ENCODE measurements around the gene OR2AJ1. TPM values are rescaled to one million over a fixed set of nuclear protein-coding genes. Genes with fewer than 3 reads are reported as not detected.

Gene OR2AJ1
- total RNA-seq, 5 donors from 2014 or later (not counting 1 experiment from before 2014, with no cell fraction given): not detected

GRCh38 chr1:247905181-247905580, 19.5 kb upstream of the OR2AJ1 start:
- no peak for ATAC-seq (replicated peaks in 1 of 4)
- 95% methylated on average over 8 of the region's 13 CpGs for WGBS (ENCODE audit: insufficient coverage)

DNA sequence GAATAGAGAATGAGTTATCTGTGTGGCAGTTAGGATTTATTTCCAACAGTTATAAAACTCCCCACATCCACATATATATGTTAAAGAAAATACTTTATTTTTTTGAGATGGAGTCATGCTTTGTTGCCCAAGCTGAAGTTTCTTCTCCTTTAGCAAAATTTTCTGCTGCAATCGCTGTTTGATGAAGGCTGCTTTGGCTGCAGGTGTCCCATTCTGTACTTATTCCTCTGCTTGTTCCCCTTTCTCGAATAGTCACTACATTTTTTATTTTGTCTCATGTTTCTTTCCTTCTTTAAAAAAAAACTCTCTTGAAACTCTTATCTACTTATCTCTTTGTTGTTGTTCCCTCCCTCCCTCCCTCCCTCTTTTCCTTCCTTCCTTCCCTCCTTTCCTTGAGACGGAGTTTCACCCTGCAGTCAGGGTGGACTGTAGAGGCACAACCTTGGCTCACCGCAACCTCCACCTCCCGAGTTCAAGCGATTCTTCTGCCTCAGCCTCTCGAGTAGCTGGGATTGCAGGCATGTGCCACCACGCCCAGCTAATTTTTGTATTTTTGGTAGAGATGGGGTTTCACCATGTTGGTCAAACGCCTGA, 18.7 kb upstream of the OR2AJ1 start:
- Mint-ChIP-seq H3K4me3 (peak overlapping the region; percentile 77 to 90 (median 80)), H3K27ac (peak overlapping the region; percentile 56 to 84), H3K9me3 (peaks cover 4 to 11% (median 9%) of the 10 kb centered on the region in 3 donors), H3K4me1 (peaks cover 14 to 36% (median 15%) of the 10 kb centered on the region in 3 donors), H3K27me3 (no peaks in the 10 kb centered on the region), H3K36me3 (no peaks in the 10 kb centered on the region)
- no peaks in the 10 kb centered on the region for H3K9me3 ChIP-seq
- H3K27ac ChIP-seq (ENCODE audit: low read length): no peak overlapping the region
- 25% methylated on average over 2 of the region's 9 CpGs for WGBS (ENCODE audit: insufficient coverage)
- ATAC-seq (replicated peaks in 1 of 4) (peak in 2 of 4 experiments; percentile 16 to 39), DNase-seq (no peak)
- peak overlapping the region; percentile 38 to 54 for H3K4me3 ChIP-seq (ENCODE audit: control insufficient read depth in 1 of 2, extremely low read depth in 1 of 2, low read length in 1 of 2)
- H3K36me3 ChIP-seq (ENCODE audit: control insufficient read depth in 2 of 2, extremely low read depth in 1 of 2, insufficient read depth in 1 of 2, low read length in 1 of 2): no peaks in the 10 kb centered on the region
- CTCF ChIA-PET: no interaction called here
- POLR2A ChIA-PET: interaction anchor here in 1 of 2 donors (0.5 to 0.6 kb wide), 2 partner anchors 32 to 919 kb away, joined by 3 to 7 read pairs; partner anchors contain the start of gene SH3BP5L
- peaks cover 0 to 3% of the 10 kb centered on the region in 2 experiments for H3K4me1 ChIP-seq (ENCODE audit: control insufficient read depth in 1 of 2, extremely low read depth in 1 of 2, insufficient read depth in 2 of 2, low read length in 2 of 2)
- no peaks in the 10 kb centered on the region for H3K27me3 ChIP-seq (replicated peaks in 1 of 2; ENCODE audit: control insufficient read depth in 2 of 2, extremely low read depth in 1 of 2, insufficient read depth in 2 of 2, low read length in 1 of 2)

More at GRCh38 chr1:247905181-247905580, 19.5 kb upstream of the OR2AJ1 start:
- Histone ChIP-seq H3K36me3 (ENCODE audit: control insufficient read depth in 2 of 2, extremely low read depth in 1 of 2, insufficient read depth in 1 of 2, low read length in 1 of 2) (no peaks in the 10 kb centered on the region), H3K27me3 (replicated peaks in 1 of 2; ENCODE audit: control insufficient read depth in 2 of 2, extremely low read depth in 1 of 2, insufficient read depth in 2 of 2, low read length in 1 of 2) (no peaks in the 10 kb centered on the region), H3K27ac (ENCODE audit: low read length) (no peak overlapping the region), H3K4me3 (ENCODE audit: control insufficient read depth in 1 of 2, extremely low read depth in 1 of 2, low read length in 1 of 2) (peak overlapping the region in 1 of 2 donors; percentile 10), H3K9me3 (no peaks in the 10 kb centered on the region), H3K4me1 (ENCODE audit: control insufficient read depth in 1 of 2, extremely low read depth in 1 of 2, insufficient read depth in 2 of 2, low read length in 2 of 2) (peaks cover 0 to 3% of the 10 kb centered on the region in 2 experiments)
- POLR2A ChIA-PET: no interaction called here
- Mint-ChIP-seq H3K27ac (peak overlapping the region in 1 of 2 donors; percentile 11), H3K27me3 (no peaks in the 10 kb centered on the region), H3K4me3 (no peak overlapping the region), H3K36me3 (no peaks in the 10 kb centered on the region), H3K4me1 (peaks cover 14 to 36% (median 15%) of the 10 kb centered on the region in 3 donors), H3K9me3 (peaks cover 4 to 11% (median 9%) of the 10 kb centered on the region in 3 donors)
- DNase-seq: no peak
- CTCF ChIA-PET: no interaction called here

DNA sequence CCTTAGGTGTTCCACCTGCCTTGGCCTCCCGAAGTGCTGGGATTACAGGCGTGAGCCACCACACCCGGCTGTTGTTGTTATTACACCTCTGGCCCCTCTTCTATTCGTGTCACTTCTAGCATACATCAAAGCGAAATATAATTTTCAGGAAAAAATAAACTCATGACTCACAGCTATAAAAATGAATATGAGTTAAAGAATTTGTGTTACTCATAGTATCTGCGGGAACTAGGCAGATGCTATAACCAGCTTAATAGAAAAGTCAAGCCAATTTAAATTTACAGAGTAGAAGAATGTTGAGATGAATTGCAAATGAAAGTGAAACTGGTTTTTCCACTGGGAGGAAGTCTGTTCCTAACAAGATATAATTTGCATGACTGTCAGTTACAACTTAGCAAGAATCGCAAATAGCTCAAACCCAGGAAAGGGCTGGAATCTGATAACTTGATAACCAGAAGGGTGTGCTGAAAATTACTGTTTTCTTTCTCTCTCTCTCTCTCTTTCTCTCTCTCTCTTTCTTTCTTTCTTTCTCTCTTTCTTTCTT, 18.1 kb upstream of the OR2AJ1 start:
- peak in 2 of 35 experiments; percentile 3 to 42 for DNase-seq
- H3K4me1 ChIP-seq (ENCODE audit: control insufficient read depth in 1 of 2, extremely low read depth in 1 of 2, insufficient read depth in 2 of 2, low read length in 2 of 2): peaks cover 0 to 3% of the 10 kb centered on the region in 2 experiments
- peaks cover 4 to 11% (median 9%) of the 10 kb centered on the region in 3 donors for H3K9me3 Mint-ChIP-seq
- H3K9me3 ChIP-seq: no peaks in the 10 kb centered on the region
- H3K4me3 ChIP-seq (ENCODE audit: control insufficient read depth in 1 of 2, extremely low read depth in 1 of 2, low read length in 1 of 2): peak overlapping the region; percentile 38 to 54
- ATAC-seq (replicated peaks in 1 of 4): peak; percentile 36 to 62 (median 45)
- H3K4me1 Mint-ChIP-seq: peaks cover 14 to 36% (median 15%) of the 10 kb centered on the region in 3 donors
- POLR2A ChIA-PET: interaction anchor here in 1 of 2 donors (0.5 to 0.6 kb wide), 2 partner anchors 31 to 919 kb away, joined by 3 to 7 read pairs; partner anchors contain the start of gene SH3BP5L
- CTCF ChIA-PET: no interaction called here
- WGBS (ENCODE audit: insufficient coverage): no CpG with 5 or more reads among the region's 7 CpGs
- H3K36me3 Mint-ChIP-seq: no peaks in the 10 kb centered on the region
- peak overlapping the region; percentile 77 to 90 (median 80) for H3K4me3 Mint-ChIP-seq
- no peaks in the 10 kb centered on the region for H3K27me3 Mint-ChIP-seq
- H3K36me3 ChIP-seq (ENCODE audit: control insufficient read depth in 2 of 2, extremely low read depth in 1 of 2, insufficient read depth in 1 of 2, low read length in 1 of 2): no peaks in the 10 kb centered on the region
- H3K27me3 ChIP-seq (replicated peaks in 1 of 2; ENCODE audit: control insufficient read depth in 2 of 2, extremely low read depth in 1 of 2, insufficient read depth in 2 of 2, low read length in 1 of 2): no peaks in the 10 kb centered on the region
- no peak overlapping the region for H3K27ac ChIP-seq (ENCODE audit: low read length)
- H3K27ac Mint-ChIP-seq: peak overlapping the region; percentile 56 to 84

DNA sequence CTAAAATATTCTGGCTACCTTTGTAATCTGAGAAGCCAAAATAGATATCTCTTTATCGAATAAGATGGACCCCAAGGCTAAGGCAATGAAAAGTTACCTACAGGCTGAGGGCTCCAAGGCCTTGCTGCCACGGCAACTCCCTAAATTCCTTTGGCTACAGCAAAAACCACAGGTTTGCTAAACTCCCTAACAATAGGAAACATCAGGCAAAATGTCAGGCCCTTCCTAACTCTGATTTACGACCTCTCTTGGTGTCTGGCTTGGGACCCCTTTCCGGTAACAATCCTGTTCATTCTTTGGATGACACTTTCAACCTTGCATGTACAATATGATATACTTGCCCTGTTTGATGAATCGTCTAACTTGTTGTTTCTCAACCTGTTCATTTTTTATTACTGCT, 15.9 kb upstream of the OR2AJ1 start:
- ATAC-seq (replicated peaks in 1 of 4) (no peak), DNase-seq (no peak)
- WGBS (ENCODE audit: insufficient coverage): 86% methylated on average over 4 of the region's 5 CpGs
- CTCF ChIA-PET: no interaction called here
- no peaks in the 10 kb centered on the region for H3K9me3 ChIP-seq
- POLR2A ChIA-PET: no interaction called here
- H3K36me3 ChIP-seq (ENCODE audit: control insufficient read depth in 2 of 2, extremely low read depth in 1 of 2, insufficient read depth in 1 of 2, low read length in 1 of 2): no peaks in the 10 kb centered on the region
- Mint-ChIP-seq H3K4me1 (peaks cover 14 to 36% (median 15%) of the 10 kb centered on the region in 3 donors), H3K27me3 (no peaks in the 10 kb centered on the region), H3K9me3 (peaks cover 4 to 11% (median 9%) of the 10 kb centered on the region in 3 donors), H3K4me3 (no peak overlapping the region), H3K36me3 (no peaks in the 10 kb centered on the region), H3K27ac (no peak overlapping the region)
- peaks cover 0 to 3% of the 10 kb centered on the region in 2 experiments for H3K4me1 ChIP-seq (ENCODE audit: control insufficient read depth in 1 of 2, extremely low read depth in 1 of 2, insufficient read depth in 2 of 2, low read length in 2 of 2)
- no peak overlapping the region for H3K4me3 ChIP-seq (ENCODE audit: control insufficient read depth in 1 of 2, extremely low read depth in 1 of 2, low read length in 1 of 2)
- no peak overlapping the region for H3K27ac ChIP-seq (ENCODE audit: low read length)
- no peaks in the 10 kb centered on the region for H3K27me3 ChIP-seq (replicated peaks in 1 of 2; ENCODE audit: control insufficient read depth in 2 of 2, extremely low read depth in 1 of 2, insufficient read depth in 2 of 2, low read length in 1 of 2)

GRCh38 chr1:247913786-247914185, 10.9 kb upstream of the OR2AJ1 start:
- no peaks in the 10 kb centered on the region for H3K9me3 ChIP-seq
- no peak overlapping the region for H3K27ac ChIP-seq (ENCODE audit: low read length)
- Mint-ChIP-seq H3K4me1 (peaks cover 0 to 3% (median 0%) of the 10 kb centered on the region in 3 donors), H3K27ac (no peak overlapping the region), H3K4me3 (no peak overlapping the region), H3K9me3 (no peaks in the 10 kb centered on the region), H3K27me3 (peaks cover 2 to 9% of the 10 kb centered on the region in 2 donors), H3K36me3 (no peaks in the 10 kb centered on the region)
- ChIA-PET CTCF (interaction anchor here in 1 of 2 donors (0.6 kb wide), 1 partner anchor 945 kb away, joined by 3 read pairs; the partner anchor contains the start of gene ZNF692), POLR2A (no interaction called here)
- ATAC-seq (replicated peaks in 1 of 4): no peak
- 59% methylated on average over 2 of the region's 2 CpGs for WGBS (ENCODE audit: insufficient coverage)
- H3K36me3 ChIP-seq (ENCODE audit: control insufficient read depth in 2 of 2, extremely low read depth in 1 of 2, insufficient read depth in 1 of 2, low read length in 1 of 2): no peaks in the 10 kb centered on the region
- DNase-seq: no peak
- H3K4me1 ChIP-seq (ENCODE audit: control insufficient read depth in 1 of 2, extremely low read depth in 1 of 2, insufficient read depth in 2 of 2, low read length in 2 of 2): no peaks in the 10 kb centered on the region
- H3K4me3 ChIP-seq (ENCODE audit: control insufficient read depth in 1 of 2, extremely low read depth in 1 of 2, low read length in 1 of 2): no peak overlapping the region
- no peaks in the 10 kb centered on the region for H3K27me3 ChIP-seq (replicated peaks in 1 of 2; ENCODE audit: control insufficient read depth in 2 of 2, extremely low read depth in 1 of 2, insufficient read depth in 2 of 2, low read length in 1 of 2)

GRCh38 chr1:247914941-247915662, 9.6 kb upstream of the OR2AJ1 start:
- DNase-seq (no peak), ATAC-seq (replicated peaks in 1 of 4) (no peak)
- Mint-ChIP-seq H3K36me3 (no peaks in the 10 kb centered on the region), H3K27me3 (peaks cover 2 to 9% of the 10 kb centered on the region in 2 donors), H3K4me1 (no peaks in the 10 kb centered on the region), H3K4me3 (no peak overlapping the region), H3K9me3 (no peaks in the 10 kb centered on the region), H3K27ac (no peak overlapping the region)
- ChIA-PET POLR2A (no interaction called here), CTCF (no interaction called here)
- Histone ChIP-seq H3K36me3 (ENCODE audit: control insufficient read depth in 2 of 2, extremely low read depth in 1 of 2, insufficient read depth in 1 of 2, low read length in 1 of 2) (no peaks in the 10 kb centered on the region), H3K4me3 (ENCODE audit: control insufficient read depth in 1 of 2, extremely low read depth in 1 of 2, low read length in 1 of 2) (no peak overlapping the region), H3K9me3 (no peaks in the 10 kb centered on the region), H3K27me3 (replicated peaks in 1 of 2; ENCODE audit: control insufficient read depth in 2 of 2, extremely low read depth in 1 of 2, insufficient read depth in 2 of 2, low read length in 1 of 2) (no peaks in the 10 kb centered on the region), H3K4me1 (ENCODE audit: control insufficient read depth in 1 of 2, extremely low read depth in 1 of 2, insufficient read depth in 2 of 2, low read length in 2 of 2) (no peaks in the 10 kb centered on the region), H3K27ac (ENCODE audit: low read length) (no peak overlapping the region)
- WGBS (ENCODE audit: insufficient coverage): 100% methylated on average over 2 of the region's 4 CpGs

All from T-cell (primary cell).